Glutamatergic neuron (in vitro differentiated cells): ENCODE measurements around the gene PRDM8. TPM values are rescaled to one million over a fixed set of nuclear protein-coding genes. Genes with fewer than 3 reads are reported as not detected.

Source experiments
- DNase-seq: peaks from one replicate; pipeline ENCODE4 v3.0.0; 2022
- H3K27ac Mint-ChIP-seq: one replicate; pipeline ENCODE4 v1.8.0; 2020; ENCODE audit warnings: mild to moderate bottlenecking, mixed read lengths, inconsistent platforms; ENCODE audit not compliant: unreplicated experiment
- H3K27me3 Mint-ChIP-seq: one replicate; pipeline ENCODE4 v1.8.0; 2020; ENCODE audit warnings: mild to moderate bottlenecking, moderate library complexity, mixed read lengths, inconsistent platforms; ENCODE audit not compliant: unreplicated experiment
- H3K36me3 Mint-ChIP-seq: one replicate; pipeline ENCODE4 v1.8.0; 2020; ENCODE audit warnings: mild to moderate bottlenecking, mixed read lengths, inconsistent platforms; ENCODE audit not compliant: unreplicated experiment
- H3K4me1 Mint-ChIP-seq: one replicate; pipeline ENCODE4 v1.8.0; 2020; ENCODE audit warnings: mild to moderate bottlenecking, low read depth, mixed read lengths, inconsistent platforms; ENCODE audit not compliant: unreplicated experiment
- H3K4me3 Mint-ChIP-seq: one replicate; pipeline ENCODE4 v1.8.0; 2020; ENCODE audit warnings: mild to moderate bottlenecking, mixed read lengths, inconsistent platforms; ENCODE audit not compliant: unreplicated experiment
- H3K9me3 Mint-ChIP-seq: one replicate; pipeline ENCODE4 v1.8.0; 2020; ENCODE audit warnings: mild to moderate bottlenecking, moderate library complexity, mixed read lengths, inconsistent platforms; ENCODE audit not compliant: unreplicated experiment
- CTCF ChIP-seq: fragments of 200-600 bp; sonication (generic); IDR thresholded peaks from one replicate; pipeline ENCODE4 v1.5.0; 2021; ENCODE audit not compliant: partially characterized antibody, unreplicated experiment
- total RNA-seq: library from RNA; stranded (reverse); fragmentation: NEBNext Ultra II Directional; extraction: Animal tissue kit (Norgen Biotek cat#: 25700); gene quantifications from one replicate; pipeline ENCODE4 v1.2.1, GENCODE V29; 2021; ENCODE audit not compliant: unreplicated experiment

The PRDM8 gene
- total RNA-seq, 1 donor from 2014 or later: 16.6 TPM

GRCh38 chr4:80226094-80226493, 28.8 kb downstream of the PRDM8 start:
- H3K4me1 Mint-ChIP-seq: no peaks in the 10 kb centered on the region
- TF ChIP-seq CTCF: no peak
- H3K27me3 Mint-ChIP-seq: no peaks in the 10 kb centered on the region
- H3K27ac Mint-ChIP-seq: no peak overlapping the region
- no peak overlapping the region for H3K4me3 Mint-ChIP-seq
- no peaks in the 10 kb centered on the region for H3K36me3 Mint-ChIP-seq
- H3K9me3 Mint-ChIP-seq: no peaks in the 10 kb centered on the region
- DNase-seq: no peak

- Mint-ChIP-seq H3K9me3 (no peaks in the 10 kb centered on the region), H3K27me3 (no peaks in the 10 kb centered on the region), H3K4me1 (no peaks in the 10 kb centered on the region), H3K36me3 (no peaks in the 10 kb centered on the region), H3K27ac (no peak overlapping the region), H3K4me3 (no peak overlapping the region)
- no peak for TF ChIP-seq CTCF
- no peak for DNase-seq
Measured at GRCh38 chr4:80228460-80228859, 31.2 kb downstream of the PRDM8 start.

- no peaks in the 10 kb centered on the region for H3K27me3 Mint-ChIP-seq
Measured at GRCh38 chr4:80229128-80229527, 31.8 kb downstream of the PRDM8 start.

GRCh38 chr4:80229590-80229989, 32.3 kb downstream of the PRDM8 start:
- no peaks in the 10 kb centered on the region for H3K9me3 Mint-ChIP-seq
- no peak for DNase-seq
- H3K27ac Mint-ChIP-seq: no peak overlapping the region
- TF ChIP-seq CTCF: no peak
- no peak overlapping the region for H3K4me3 Mint-ChIP-seq
- no peaks in the 10 kb centered on the region for H3K27me3 Mint-ChIP-seq
- H3K4me1 Mint-ChIP-seq: no peaks in the 10 kb centered on the region
- no peaks in the 10 kb centered on the region for H3K36me3 Mint-ChIP-seq

More at GRCh38 chr4:80229128-80229527, 31.8 kb downstream of the PRDM8 start:
- no peaks in the 10 kb centered on the region for H3K9me3 Mint-ChIP-seq
- no peaks in the 10 kb centered on the region for H3K4me1 Mint-ChIP-seq
- H3K36me3 Mint-ChIP-seq: no peaks in the 10 kb centered on the region
- DNase-seq: no peak
- no peak overlapping the region for H3K4me3 Mint-ChIP-seq
- no peak overlapping the region for H3K27ac Mint-ChIP-seq
- no peak for TF ChIP-seq CTCF

- no peak for TF ChIP-seq CTCF
- Mint-ChIP-seq H3K9me3 (no peaks in the 10 kb centered on the region), H3K27me3 (peaks cover 3% of the 10 kb centered on the region), H3K4me1 (no peaks in the 10 kb centered on the region), H3K27ac (no peak overlapping the region), H3K36me3 (no peaks in the 10 kb centered on the region), H3K4me3 (no peak overlapping the region)
- no peak for DNase-seq
Measured at GRCh38 chr4:80231180-80231579, 33.9 kb downstream of the PRDM8 start.
